Measurements from ENCODE around the gene CDC20.
A peak's percentile ranks its signal among the peaks of the same experiment; 100 is the strongest.

Gene CDC20

DNA sequence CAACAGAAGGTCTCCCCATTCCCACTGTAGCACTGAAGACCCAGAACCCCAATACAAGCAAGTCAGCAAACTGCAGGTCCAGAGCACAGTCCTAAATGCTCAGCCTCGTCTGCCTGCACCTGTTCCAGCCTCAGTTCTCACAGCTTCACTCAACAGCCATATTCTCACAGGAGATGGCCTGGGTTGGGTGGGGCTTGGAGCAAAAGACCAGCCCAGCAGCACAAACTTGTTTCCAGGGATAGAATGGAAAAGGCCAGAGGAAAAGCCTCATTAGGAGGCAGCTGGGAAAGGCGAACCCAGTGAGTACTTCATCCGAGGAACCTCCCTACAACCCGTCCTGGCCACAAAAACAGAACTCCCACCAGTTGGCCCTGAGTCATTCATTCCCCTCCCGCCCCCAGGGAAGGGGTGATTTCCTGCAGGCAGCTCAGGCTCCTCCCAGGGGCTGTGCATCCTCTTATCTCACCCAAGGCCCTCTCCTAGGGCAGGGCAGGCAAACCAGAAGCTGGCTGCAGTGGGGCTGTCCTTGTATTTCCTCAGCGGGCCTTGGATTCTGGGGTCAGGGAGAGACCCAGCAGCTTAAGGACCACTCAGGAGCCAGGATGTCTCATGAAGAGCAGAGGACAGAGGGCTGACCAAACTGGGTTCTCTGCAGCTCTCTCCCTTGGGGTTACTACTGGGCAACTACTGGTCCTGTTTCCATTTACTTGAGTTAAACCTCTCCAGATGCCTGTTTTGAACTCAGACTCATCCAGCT lies 28.6 kb upstream of the CDC20 start:
- DNase-seq: no peak

- no peak for DNase-seq
These were observed 27.1 kb upstream of the CDC20 start for GRCh38 chr1:43331688-43332087.

GRCh38 chr1:43334453-43335205 lies 24.2 kb upstream of the CDC20 start:
- DNase-seq: no peak

- no peak for DNase-seq
These were observed 21.2 kb upstream of the CDC20 start, which contains the start of gene MPL for GRCh38 chr1:43337588-43337987. Gene MPL, plus strand, starts transcription at chr1:43337818. Its CDS starts 31 bp downstream, at chr1:43337849.

DNA sequence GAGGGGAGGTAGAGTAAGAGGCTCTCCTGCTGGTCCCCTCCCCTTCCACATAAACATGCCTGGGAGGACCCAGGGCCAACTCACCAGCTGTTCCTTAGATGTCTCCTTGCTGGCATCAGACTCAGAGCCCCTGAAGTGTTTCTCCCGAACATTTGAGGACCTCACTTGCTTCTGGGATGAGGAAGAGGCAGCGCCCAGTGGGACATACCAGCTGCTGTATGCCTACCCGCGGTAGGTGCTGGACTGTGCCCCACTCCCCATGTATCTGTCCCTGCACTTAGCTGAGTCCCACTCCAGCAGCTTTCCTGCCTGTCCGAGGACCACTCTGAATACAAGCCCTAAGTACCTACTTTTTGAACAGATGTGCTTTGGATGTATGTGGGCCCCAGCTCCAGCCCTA lies 20.8 kb upstream of the CDC20 start:
- no peak for DNase-seq

DNA sequence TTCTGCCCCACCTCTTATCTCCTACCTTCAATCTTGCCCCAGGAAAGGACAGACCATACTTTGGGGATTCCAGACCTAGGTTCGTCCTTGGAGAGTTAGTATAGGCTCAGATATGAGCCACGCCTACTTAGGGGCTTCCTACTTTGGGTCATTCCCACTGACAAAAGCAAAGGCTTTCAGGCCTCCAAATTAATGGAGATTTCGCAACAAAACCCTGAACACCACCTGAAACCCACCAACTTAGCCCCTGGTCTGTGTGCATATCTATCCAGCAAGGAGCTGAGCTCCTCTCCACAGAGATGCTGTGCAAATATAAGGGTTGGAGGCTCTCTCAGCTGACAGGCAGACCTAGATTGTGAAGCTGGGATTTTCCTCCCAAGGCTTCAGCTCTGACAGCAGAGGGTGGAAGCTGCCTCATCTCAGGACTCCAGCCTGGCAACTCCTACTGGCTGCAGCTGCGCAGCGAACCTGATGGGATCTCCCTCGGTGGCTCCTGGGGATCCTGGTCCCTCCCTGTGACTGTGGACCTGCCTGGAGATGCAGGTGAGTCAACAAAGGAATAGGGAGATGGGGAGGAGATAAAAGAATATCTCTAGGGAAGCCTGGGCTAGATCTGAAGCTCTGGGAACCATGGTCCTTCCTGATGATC lies 19.1 kb upstream of the CDC20 start:
- DNase-seq: no peak

- no peak for DNase-seq
These were observed 18.2 kb upstream of the CDC20 start for GRCh38 chr1:43340559-43340958.

- no peak for DNase-seq
These were observed 14.4 kb upstream of the CDC20 start for GRCh38 chr1:43344267-43344850.

DNA sequence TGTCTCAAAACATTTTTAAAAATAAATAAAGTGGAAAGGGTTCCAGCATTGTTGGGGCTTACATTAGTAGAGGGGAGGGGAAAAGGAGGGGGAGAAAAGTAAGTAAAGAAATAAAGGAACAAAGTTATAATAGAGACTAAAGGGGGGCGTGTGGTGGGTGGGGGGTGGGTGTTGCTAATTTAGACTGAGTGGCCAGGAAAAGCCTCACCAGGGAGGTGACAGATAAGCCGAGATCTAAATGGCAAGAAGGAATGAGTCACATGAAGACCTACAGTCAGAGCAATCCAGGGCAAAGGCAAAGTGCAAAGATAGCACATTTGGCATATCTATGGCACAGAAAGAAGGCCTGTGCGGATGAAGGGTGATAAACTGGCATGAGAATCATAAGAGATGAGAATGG lies 13.7 kb upstream of the CDC20 start:
- no peak for DNase-seq

GRCh38 chr1:43346636-43347035 lies 12.1 kb upstream of the CDC20 start:
- no peak for DNase-seq

DNA sequence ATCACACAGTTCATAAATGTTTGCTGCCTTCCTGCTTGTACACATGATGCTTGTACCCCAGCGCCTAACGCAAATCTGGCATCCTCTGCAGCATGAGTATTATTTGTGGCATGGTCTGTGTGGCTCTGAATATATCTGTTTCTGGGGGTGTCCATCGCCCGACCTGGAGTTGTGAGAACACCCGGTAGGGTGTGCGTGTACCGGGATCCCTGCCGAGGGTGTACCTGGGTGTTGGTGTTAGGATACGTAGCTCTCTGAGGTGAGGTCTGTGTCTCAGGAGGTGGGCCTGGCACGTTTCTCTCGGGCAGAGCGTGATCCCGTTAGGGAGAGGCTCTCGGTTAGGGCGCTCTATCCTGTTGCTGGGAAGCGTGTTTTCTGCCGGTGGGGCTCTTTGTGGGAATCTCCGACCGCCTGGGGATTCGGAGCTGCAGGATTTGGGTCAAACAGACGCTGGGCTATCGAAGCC lies 10.4 kb upstream of the CDC20 start:
- DNase-seq: no peak

DNA sequence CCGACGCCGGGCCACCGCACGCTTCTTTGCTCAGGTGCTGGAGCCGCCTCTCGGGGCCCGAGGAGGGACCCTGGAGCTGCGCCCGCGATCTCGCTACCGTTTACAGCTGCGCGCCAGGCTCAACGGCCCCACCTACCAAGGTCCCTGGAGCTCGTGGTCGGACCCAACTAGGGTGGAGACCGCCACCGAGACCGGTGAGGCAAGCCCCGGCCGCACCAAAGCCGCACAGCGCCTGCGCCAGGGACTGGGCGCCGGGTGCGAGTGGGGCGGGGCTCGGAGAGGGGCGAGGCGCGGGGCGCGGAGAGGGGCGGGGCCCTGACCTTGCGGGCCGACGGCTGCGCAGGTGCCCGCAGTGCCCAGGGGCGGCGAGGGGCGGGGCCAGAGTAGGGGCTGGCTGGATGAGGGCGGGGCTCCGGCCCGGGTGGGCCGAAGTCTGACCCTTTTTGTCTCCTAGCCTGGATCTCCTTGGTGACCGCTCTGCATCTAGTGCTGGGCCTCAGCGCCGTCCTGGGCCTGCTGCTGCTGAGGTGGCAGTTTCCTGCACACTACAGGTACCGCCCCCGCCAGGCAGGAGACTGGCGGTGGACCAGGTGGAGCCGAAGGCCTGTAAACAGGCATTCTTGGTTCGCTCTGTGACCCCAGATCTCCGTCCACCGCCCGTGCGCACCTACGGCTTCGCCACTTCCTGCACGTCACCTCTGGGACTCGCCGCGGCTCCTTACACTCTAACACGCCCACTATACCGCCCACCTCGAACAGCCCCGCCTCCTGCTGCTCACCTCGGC lies 9.8 kb upstream of the CDC20 start:
- DNase-seq: peak; percentile 71

DNA sequence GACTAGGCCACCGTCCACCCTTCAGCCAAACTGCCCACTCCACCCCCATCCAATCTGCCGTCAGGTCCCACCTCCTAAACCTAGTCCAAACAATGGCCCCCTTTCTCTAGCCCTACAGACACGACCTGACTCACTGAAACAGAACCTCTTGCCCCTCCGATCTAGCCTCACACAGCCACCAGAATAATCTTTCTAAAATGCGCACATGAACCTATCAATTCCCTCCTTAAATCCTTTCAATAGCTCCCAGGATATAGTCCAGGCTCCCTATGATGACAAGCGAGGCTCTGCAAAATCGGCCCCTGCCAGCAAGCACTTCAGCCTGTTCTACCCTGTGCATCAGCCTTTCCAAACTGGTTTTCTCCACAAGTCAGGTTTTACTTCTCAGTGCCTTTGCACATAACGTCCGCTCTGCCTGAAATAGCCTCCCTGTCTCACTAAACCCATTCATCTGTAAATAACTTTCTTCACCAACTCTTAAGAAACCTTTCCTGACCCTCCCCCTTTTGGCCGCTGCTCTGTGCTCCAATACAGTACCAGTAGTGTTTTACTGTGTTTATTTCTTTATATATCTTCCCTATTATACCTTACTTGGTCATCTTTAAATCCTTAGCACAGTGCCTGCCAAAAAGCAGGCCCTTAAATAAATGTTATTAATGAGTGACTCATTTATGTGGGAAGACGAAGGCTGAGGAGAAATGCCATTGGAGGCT lies 9.0 kb upstream of the CDC20 start:
- no peak for DNase-seq

- DNase-seq: no peak
These were observed 7.8 kb upstream of the CDC20 start for GRCh38 chr1:43350976-43351375.

- no peak for DNase-seq
These were observed 7.1 kb upstream of the CDC20 start for GRCh38 chr1:43351421-43352350.

GRCh38 chr1:43352351-43352705 lies 6.5 kb upstream of the CDC20 start:
- no peak for DNase-seq

DNA sequence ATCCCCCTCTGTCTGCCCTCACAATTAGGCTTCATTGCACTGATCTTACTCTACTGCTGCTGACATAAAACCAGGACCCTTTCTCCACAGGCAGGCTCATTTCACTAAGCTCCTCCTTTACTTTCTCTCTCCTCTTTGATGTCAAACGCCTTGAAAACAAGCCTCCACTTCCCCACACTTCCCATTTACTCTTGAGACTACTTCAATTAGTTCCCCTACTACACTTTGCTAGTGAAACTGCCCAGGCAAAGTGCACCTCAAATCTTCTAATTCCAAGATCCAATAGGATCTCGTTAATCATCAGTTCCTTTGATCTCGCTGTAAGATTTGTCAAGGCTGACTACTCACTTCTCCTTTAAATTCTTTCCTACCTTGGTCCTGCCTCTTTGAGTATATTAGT lies 5.9 kb upstream of the CDC20 start:
- DNase-seq: no peak

DNA sequence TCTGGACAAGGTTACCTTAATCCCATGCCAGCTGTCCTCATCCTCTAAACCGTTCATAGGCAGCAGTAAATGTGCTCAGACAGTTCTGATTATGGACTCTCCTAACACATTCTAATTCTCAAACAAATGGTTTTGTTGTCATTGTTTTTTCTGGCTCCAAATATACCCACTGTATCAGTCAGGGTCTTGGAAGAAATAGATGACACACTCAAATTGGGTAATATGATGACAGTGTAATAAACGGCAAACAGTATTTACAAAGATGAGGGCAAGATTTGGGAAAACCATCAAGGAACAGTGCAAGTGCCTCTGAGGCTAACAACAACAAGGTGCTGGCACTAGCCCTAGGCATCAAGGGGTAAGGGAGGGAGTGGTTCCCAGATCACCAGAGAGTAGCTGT lies 4.3 kb upstream of the CDC20 start:
- no peak for DNase-seq

- no peak for DNase-seq
These were observed 3.8 kb upstream of the CDC20 start for GRCh38 chr1:43354936-43355335.

GRCh38 chr1:43357251-43357650 lies 1.5 kb upstream of the CDC20 start:
- DNase-seq: no peak

All from activated T-cell treated with anti-CD3 and anti-CD28 coated beads, Interleukin-2, amount 50 U/mL, for 1 hour (primary cell).